Measurements from ENCODE around the gene CD300LF.

CD300LF gene

GRCh38 chr17:74744714-74745547, 32.2 kb upstream of the CD300LF start:
- no peak for ATAC-seq (ENCODE audit: insufficient read depth, low read depth)
- peak; percentile 74 for DNase-seq
- H3K79me2 ChIP-seq (ENCODE audit: insufficient read depth, low read length) = peaks cover 30% of the 10 kb centered on the region
- TF ChIP-seq CTCF (IDR thresholded peaks at IDR 0.05; ENCODE audit: borderline replicate concordance, extremely low read depth, low read length, poor library complexity, severe bottlenecking) (peak; percentile 99), EZH2 (IDR thresholded peaks at IDR 0.05; ENCODE audit: borderline replicate concordance, low read depth, low read length, severe bottlenecking) (no peak)
- no peak overlapping the region for H3K9ac ChIP-seq (ENCODE audit: low read depth, low read length)
- H4K20me1 ChIP-seq (ENCODE audit: insufficient read depth, low read length) = peaks cover 14% of the 10 kb centered on the region
- H3K27ac ChIP-seq (ENCODE audit: low read length) = peak overlapping the region; percentile 89
- no peaks in the 10 kb centered on the region for H3K9me3 ChIP-seq (ENCODE audit: insufficient read depth, low read length, severe bottlenecking)
- peaks cover 13% of the 10 kb centered on the region; the same call in 1 of the 2 replicates for H3K36me3 ChIP-seq (ENCODE audit: insufficient read depth, low read length)
- H3K4me3 ChIP-seq (ENCODE audit: low read depth in 1 of 2, low read length in 2 of 2) = no peak overlapping the region
- H3K4me1 ChIP-seq (ENCODE audit: insufficient read depth, low read length) = peaks cover 68% of the 10 kb centered on the region
- no peaks in the 10 kb centered on the region for H3K27me3 ChIP-seq (ENCODE audit: insufficient read depth, low read length, poor library complexity)
- no peak overlapping the region for H3K4me2 ChIP-seq (ENCODE audit: insufficient read depth, low read length)
- H2AFZ ChIP-seq (ENCODE audit: low read depth, low read length) = no peak overlapping the region

GRCh38 chr17:74744349-74744713, 31.6 kb upstream of the CD300LF start:
- Histone ChIP-seq H3K79me2 (ENCODE audit: insufficient read depth, low read length) (peaks cover 24% of the 10 kb centered on the region), H3K9ac (ENCODE audit: low read depth, low read length) (no peak overlapping the region), H3K4me2 (ENCODE audit: insufficient read depth, low read length) (no peak overlapping the region), H4K20me1 (ENCODE audit: insufficient read depth, low read length) (peaks cover 8% of the 10 kb centered on the region), H3K27me3 (ENCODE audit: insufficient read depth, low read length, poor library complexity) (no peaks in the 10 kb centered on the region), H3K27ac (ENCODE audit: low read length) (peak overlapping the region; percentile 89), H3K9me3 (ENCODE audit: insufficient read depth, low read length, severe bottlenecking) (no peaks in the 10 kb centered on the region), H3K4me3 (ENCODE audit: low read depth in 1 of 2, low read length in 2 of 2) (no peak overlapping the region), H3K36me3 (ENCODE audit: insufficient read depth, low read length) (peaks cover 7% of the 10 kb centered on the region; the same call in 1 of the 2 replicates), H2AFZ (ENCODE audit: low read depth, low read length) (no peak overlapping the region), H3K4me1 (ENCODE audit: insufficient read depth, low read length) (peaks cover 68% of the 10 kb centered on the region)
- DNase-seq (no peak), ATAC-seq (ENCODE audit: insufficient read depth, low read depth) (no peak)
- no peak for TF ChIP-seq EZH2 (IDR thresholded peaks at IDR 0.05; ENCODE audit: borderline replicate concordance, low read depth, low read length, severe bottlenecking)
- no peak for TF ChIP-seq CTCF (IDR thresholded peaks at IDR 0.05; ENCODE audit: borderline replicate concordance, extremely low read depth, low read length, poor library complexity, severe bottlenecking)

DNA sequence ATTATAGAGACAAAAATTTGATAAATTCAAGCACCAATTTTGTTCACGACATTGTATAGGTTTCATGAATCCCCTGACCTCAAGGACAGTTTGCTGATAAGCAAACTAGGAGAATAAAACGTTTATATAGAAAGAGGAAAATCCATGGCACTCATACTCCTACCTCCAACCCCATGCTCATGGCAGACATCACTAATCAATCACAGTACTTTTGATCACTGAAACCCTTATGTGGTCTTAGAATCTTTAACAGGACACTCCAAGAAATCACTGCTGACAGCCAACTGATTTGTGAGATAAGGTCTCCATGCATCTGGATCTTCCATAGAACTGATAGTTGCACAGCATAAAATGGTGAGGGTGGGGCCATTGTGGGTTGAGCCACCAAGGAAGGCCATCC, 31.0 kb upstream of the CD300LF start:
- Histone ChIP-seq H3K79me2 (ENCODE audit: insufficient read depth, low read length) (peaks cover 22% of the 10 kb centered on the region), H3K4me1 (ENCODE audit: insufficient read depth, low read length) (peaks cover 74% of the 10 kb centered on the region), H3K9ac (ENCODE audit: low read depth, low read length) (peak overlapping the region; percentile 49; the same call in 1 of the 2 replicates), H3K9me3 (ENCODE audit: insufficient read depth, low read length, severe bottlenecking) (no peaks in the 10 kb centered on the region), H3K27ac (ENCODE audit: low read length) (peak overlapping the region; percentile 89), H2AFZ (ENCODE audit: low read depth, low read length) (no peak overlapping the region), H3K27me3 (ENCODE audit: insufficient read depth, low read length, poor library complexity) (no peaks in the 10 kb centered on the region), H4K20me1 (ENCODE audit: insufficient read depth, low read length) (peaks cover 3% of the 10 kb centered on the region), H3K4me3 (ENCODE audit: low read depth in 1 of 2, low read length in 2 of 2) (no peak overlapping the region), H3K4me2 (ENCODE audit: insufficient read depth, low read length) (no peak overlapping the region), H3K36me3 (ENCODE audit: insufficient read depth, low read length) (peaks cover 2% of the 10 kb centered on the region; the same call in 1 of the 2 replicates)
- ATAC-seq (ENCODE audit: insufficient read depth, low read depth) (no peak), DNase-seq (no peak)
- no peak for TF ChIP-seq CTCF (IDR thresholded peaks at IDR 0.05; ENCODE audit: borderline replicate concordance, extremely low read depth, low read length, poor library complexity, severe bottlenecking)
